NCI-H2171 treated with DMSO at 0.1 percent for 48 hours (cell line): Measurements from ENCODE around the gene CCDC71L.

ENCODE experiments used
- DNase-seq: peaks from one replicate; lab custom pipeline; 2025; lab: John Stamatoyannopoulos, UW

The CCDC71L gene

DNA sequence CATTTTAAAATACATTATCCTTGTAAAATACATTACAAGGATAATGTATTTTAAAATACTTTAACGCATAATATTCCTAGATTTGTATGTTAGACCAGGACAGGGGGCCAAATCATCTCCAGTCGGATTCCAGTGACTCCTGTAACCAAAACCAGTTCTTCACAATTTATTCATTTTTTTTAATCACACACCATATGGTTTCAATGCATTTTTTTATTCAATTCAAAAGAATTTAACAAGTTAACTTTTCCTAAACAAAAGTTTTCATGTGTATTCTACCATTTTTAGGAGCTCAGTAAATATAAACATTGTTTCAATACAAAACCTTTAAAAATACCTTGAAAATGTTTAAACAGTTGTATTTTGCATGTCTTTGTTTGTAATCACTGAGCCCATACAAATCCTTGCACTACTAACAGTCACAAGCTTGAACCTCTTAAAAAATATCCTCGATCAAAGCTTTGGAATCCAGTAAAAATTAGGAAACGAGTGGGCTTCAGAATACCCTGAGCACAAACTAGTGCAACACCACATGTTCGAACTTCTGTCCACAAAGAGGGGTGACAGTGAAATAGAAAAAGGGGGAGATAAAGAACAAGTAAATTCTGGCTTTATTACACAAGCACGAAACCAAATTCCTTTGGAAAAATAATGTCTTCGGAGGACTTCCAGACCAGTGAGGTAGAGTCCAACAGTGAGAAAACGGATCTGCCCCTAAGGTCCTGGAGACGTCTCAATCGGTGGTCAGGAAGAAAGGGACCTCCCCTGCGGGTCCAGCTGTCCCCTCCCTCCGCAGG, 1.6 kb downstream of the CCDC71L start:
- no peak for DNase-seq

GRCh38 chr7:106658316-106659165, 2.4 kb downstream of the CCDC71L start:
- DNase-seq = no peak

GRCh38 chr7:106657085-106657991, 3.6 kb downstream of the CCDC71L start:
- DNase-seq = no peak

GRCh38 chr7:106655703-106656498, 5.1 kb downstream of the CCDC71L start:
- DNase-seq = no peak

- DNase-seq = no peak
Observed at GRCh38 chr7:106653488-106653887, 7.5 kb downstream of the CCDC71L start.

GRCh38 chr7:106652909-106653308, 8.0 kb downstream of the CCDC71L start:
- no peak for DNase-seq

DNA sequence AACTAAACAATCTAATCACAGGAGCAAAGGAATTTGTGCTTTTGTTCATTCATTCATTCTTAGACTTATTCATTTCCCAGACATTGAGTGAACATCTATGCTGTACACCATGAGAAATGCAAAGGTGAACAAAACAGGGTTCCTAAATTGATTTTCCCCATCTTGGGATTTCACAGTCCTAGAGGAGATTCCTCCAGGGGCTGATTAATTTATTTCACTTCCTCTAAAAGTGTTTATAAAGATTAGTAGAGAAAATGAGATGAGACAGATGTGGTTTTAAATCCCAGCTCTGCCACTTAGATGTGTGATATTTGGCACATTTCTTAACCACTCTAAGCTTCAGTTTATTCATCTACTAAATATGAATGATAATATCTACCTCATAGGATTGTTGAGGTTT, 8.9 kb downstream of the CCDC71L start:
- DNase-seq = no peak

- no peak for DNase-seq
Observed at GRCh38 chr7:106646256-106646655, 14.7 kb downstream of the CCDC71L start.

- no peak for DNase-seq
Observed at GRCh38 chr7:106644999-106645398, 16.0 kb downstream of the CCDC71L start.

- DNase-seq = peak; percentile 18
Observed at GRCh38 chr7:106643216-106644000, 17.6 kb downstream of the CCDC71L start.

GRCh38 chr7:106641416-106641815, 19.5 kb downstream of the CCDC71L start:
- DNase-seq = no peak

GRCh38 chr7:106640368-106641141, 20.4 kb downstream of the CCDC71L start:
- DNase-seq = no peak

DNA sequence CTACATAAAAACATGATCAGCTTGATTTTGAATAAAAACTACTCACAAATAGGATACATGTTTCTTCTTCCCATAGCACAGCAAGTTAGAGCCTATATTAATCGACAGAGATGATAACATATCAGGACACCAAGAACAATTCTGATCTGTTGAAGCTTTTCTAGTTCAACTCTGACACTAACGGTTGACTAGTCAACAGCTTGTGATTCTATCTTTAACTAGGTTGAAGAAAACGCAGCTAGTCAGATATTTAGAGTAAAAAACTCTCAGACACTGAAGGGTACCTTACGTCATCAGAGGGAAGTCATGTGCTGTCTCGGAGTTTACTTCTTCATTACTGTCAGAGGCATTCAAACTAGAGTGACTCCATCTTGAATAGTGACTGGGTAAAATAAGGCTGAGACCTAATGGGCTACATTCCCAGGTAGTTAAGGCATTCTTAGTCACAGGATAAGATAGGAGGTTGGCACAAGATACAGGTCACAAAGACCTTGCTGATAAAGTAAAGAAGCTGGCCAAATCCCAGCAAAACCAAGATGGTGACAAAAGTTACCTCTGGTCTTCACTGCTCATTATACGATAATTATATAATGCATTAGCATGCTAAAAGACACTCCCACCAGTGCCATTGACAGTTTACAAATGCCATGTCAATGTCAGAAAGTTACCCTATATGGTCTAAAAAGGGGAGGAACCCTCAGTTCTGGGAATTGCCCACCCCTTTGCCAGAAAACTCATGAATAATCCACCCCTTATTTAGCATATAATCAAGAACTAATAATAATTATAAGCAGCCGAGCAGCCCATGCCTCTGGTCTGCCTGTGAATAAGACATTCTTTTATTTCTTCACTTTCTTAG, 21.3 kb downstream of the CCDC71L start:
- DNase-seq = no peak

- no peak for DNase-seq
Observed at GRCh38 chr7:106635411-106635810, 25.5 kb downstream of the CCDC71L start.

- no peak for DNase-seq
Observed at GRCh38 chr7:106634958-106635357, 26.0 kb downstream of the CCDC71L start.

DNA sequence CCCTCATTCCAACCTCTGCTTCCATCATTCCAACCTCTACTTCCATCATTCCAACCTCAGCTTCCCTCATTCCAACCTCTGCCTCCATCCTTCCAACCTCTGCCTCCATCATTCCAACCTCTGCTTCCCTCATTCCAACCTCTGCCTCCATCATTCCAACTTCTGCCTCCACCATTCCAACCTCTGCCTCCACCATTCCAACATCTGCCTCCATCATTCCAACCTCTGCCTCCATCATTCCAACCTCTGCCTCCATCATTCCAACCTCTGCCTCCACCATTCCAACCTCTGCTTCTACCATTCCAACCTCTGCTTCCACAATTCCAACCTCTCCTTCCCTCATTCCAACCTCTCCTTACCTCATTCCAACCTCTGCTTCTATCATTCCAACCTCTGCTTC, 30.3 kb downstream of the CCDC71L start:
- DNase-seq = no peak

DNA sequence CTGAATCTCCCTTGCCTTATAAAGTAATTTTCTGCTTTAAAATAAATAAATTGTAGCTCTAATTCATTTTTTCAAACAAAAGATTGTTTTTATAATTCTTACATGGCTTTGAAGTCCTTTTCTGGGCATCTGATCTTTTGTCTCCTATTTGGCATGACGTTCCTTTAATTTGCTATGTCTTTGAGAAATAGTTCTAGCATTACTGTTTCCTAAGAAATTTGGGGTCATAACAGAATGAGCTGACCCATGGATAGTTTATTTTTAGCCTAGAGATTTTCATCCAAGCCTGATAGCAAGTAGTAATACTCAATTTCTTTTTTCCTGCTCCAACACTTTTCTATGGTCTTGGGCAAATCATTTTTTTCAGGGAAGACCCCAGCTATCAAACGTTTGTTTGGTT, 31.4 kb downstream of the CCDC71L start:
- DNase-seq = no peak

DNA sequence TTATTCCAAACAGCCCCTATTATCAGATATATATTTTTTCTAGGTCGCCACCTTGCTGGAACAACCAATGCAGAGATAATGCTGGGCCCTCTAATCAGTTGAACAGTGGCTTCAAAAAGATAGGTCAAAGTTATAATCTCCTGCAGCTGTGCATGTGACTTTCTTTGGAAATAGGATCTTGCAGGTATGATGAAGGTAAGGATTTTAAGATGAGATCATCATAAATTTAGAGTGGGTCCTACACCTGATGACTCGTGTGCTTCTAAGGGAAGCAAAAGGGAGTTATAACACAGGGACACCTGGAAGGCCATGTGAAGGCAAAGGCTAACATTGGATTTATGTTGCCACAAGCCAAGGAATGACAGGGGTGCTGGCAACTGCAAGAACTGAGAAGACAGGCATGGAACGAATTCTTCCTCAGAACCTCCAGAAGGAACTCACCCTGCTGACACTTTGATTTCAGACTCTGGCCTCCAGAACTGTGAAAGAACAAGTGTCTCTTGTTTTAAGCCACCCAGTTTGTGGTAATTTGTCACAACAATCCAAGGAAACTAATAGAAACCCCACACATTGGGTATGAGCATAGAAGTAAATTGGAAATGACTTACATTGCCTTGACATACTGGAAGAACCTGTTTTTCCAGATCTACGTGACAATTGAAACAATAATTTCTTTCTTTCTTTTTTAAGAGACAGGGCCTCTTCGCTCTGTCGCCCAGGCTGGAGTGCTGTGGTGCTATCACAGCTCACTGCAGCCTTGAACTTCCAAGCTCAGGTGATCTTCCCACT, 34.4 kb downstream of the CCDC71L start:
- DNase-seq = no peak
